ENCODE data around the gene APOC3. TPM values are rescaled to one million over a fixed set of nuclear protein-coding genes. Genes with fewer than 3 reads are reported as not detected.

APOC3 gene
- total and polyA plus RNA-seq, 7 experiments from 2014 or later: not detected

GRCh38 chr11:116791813-116792143 is 37.9 kb upstream of the APOC3 start, which contains the start of gene APOA5:
TSS of gene APOA5 (minus strand) at chr11:116791879. CDS start at chr11:116791860, 19 bp downstream.
- Mint-ChIP-seq H3K27ac (peak within 1 kb of the TSS in 3 of 9 donors; percentile 38 to 88 (median 59)), H3K9me3 (peaks cover 0 to 4% (median 0%) of the 10 kb centered on the region in 11 donors), H3K27me3 (peaks cover 0 to 4% (median 0%) of the 10 kb centered on the region in 5 donors), H3K4me3 (peak within 1 kb of the TSS in 8 of 10 donors; percentile 12 to 68 (median 40)), H3K4me1 (peaks cover 15 to 30% (median 24%) of the 10 kb centered on the region in 7 donors), H3K36me3 (peaks cover 0 to 4% (median 4%) of the 10 kb centered on the region in 5 donors)
- CTCF ChIA-PET: interaction anchor here (0.8 to 5.8 kb wide), 16 partner anchors 8 to 435 kb away, joined by 3 to 66 read pairs (median 7); partner anchors contain the start of genes APOA1 and SIDT2
- Histone ChIP-seq H3K4me3 (ENCODE audit: low read length) (no peak within 1 kb of the TSS), H3K4me1 (ENCODE audit: control insufficient read depth in 2 of 2, insufficient read depth in 2 of 2, low read length in 2 of 2) (peaks cover 10 to 20% of the 10 kb centered on the region in 2 donors), H3K36me3 (ENCODE audit: control insufficient read depth in 2 of 3, insufficient read depth in 3 of 3, low read length in 3 of 3) (peaks cover 0 to 3% (median 0%) of the 10 kb centered on the region in 3 experiments), H3K9me3 (ENCODE audit: control insufficient read depth in 2 of 3, low read length in 3 of 3) (no peaks in the 10 kb centered on the region), H3K27ac (ENCODE audit: low read depth, low read length) (no peak within 1 kb of the TSS), H3K27me3 (ENCODE audit: control insufficient read depth in 2 of 2, insufficient read depth in 2 of 2, low read length in 2 of 2) (no peaks in the 10 kb centered on the region)
- DNase-seq: no peak
- intact Hi-C loops (cut with micrococcal nuclease): loop anchor here (1.0 to 2.0 kb wide), 6 partner anchors 45 to 435 kb away; no protein-coding TSS in a partner anchor
- no peak for ATAC-seq
- POLR2A ChIA-PET: interaction anchor here (0.5 to 2.4 kb wide), 5 partner anchors 18 to 307 kb away, joined by 3 to 15 read pairs (median 5); partner anchors contain the start of genes APOA1, BUD13 and SIK3

GRCh38 chr11:116792144-116792868 is 37.4 kb upstream of the APOC3 start:
- Mint-ChIP-seq H3K9me3 (peaks cover 0 to 4% (median 0%) of the 10 kb centered on the region in 11 donors), H3K4me3 (no peak overlapping the region), H3K4me1 (peaks cover 10 to 25% (median 19%) of the 10 kb centered on the region in 7 donors), H3K36me3 (no peaks in the 10 kb centered on the region), H3K27me3 (peaks cover 0 to 8% (median 0%) of the 10 kb centered on the region in 5 donors), H3K27ac (no peak overlapping the region)
- Histone ChIP-seq H3K27me3 (ENCODE audit: control insufficient read depth in 2 of 2, insufficient read depth in 2 of 2, low read length in 2 of 2) (no peaks in the 10 kb centered on the region), H3K4me1 (ENCODE audit: control insufficient read depth in 2 of 2, insufficient read depth in 2 of 2, low read length in 2 of 2) (peaks cover 4 to 14% of the 10 kb centered on the region in 2 donors), H3K36me3 (ENCODE audit: control insufficient read depth in 2 of 3, insufficient read depth in 3 of 3, low read length in 3 of 3) (peaks cover 0 to 3% (median 0%) of the 10 kb centered on the region in 3 experiments), H3K27ac (ENCODE audit: low read depth, low read length) (no peak overlapping the region), H3K9me3 (ENCODE audit: control insufficient read depth in 2 of 3, low read length in 3 of 3) (no peaks in the 10 kb centered on the region), H3K4me3 (ENCODE audit: low read length) (no peak overlapping the region)
- ChIA-PET POLR2A (no interaction called here), CTCF (interaction anchor here (1.1 to 5.8 kb wide), 4 partner anchors 10 to 314 kb away, joined by 3 to 66 read pairs (median 28); partner anchors contain the start of gene APOA1)
- no peak for DNase-seq
- ATAC-seq: no peak
- intact Hi-C loops (cut with micrococcal nuclease): no loop called here

- peaks cover 3 to 13% of the 10 kb centered on the region in 2 donors for H3K4me1 ChIP-seq (ENCODE audit: control insufficient read depth in 2 of 2, insufficient read depth in 2 of 2, low read length in 2 of 2)
- POLR2A ChIA-PET: no interaction called here
- H3K9me3 Mint-ChIP-seq: peaks cover 0 to 1% (median 0%) of the 10 kb centered on the region in 11 donors
- H3K27me3 Mint-ChIP-seq: peaks cover 0 to 8% (median 0%) of the 10 kb centered on the region in 5 donors
- CTCF ChIA-PET: interaction anchor here (0.8 to 5.8 kb wide), 5 partner anchors 43 to 316 kb away, joined by 3 to 66 read pairs (median 6); partner anchors contain the start of gene APOA1
- no peak overlapping the region for H3K4me3 ChIP-seq (ENCODE audit: low read length)
- H3K27ac Mint-ChIP-seq: peak overlapping the region in 1 of 9 donors; percentile 13
- no peaks in the 10 kb centered on the region for H3K27me3 ChIP-seq (ENCODE audit: control insufficient read depth in 2 of 2, insufficient read depth in 2 of 2, low read length in 2 of 2)
- ATAC-seq (no peak), DNase-seq (no peak)
- H3K9me3 ChIP-seq (ENCODE audit: control insufficient read depth in 2 of 3, low read length in 3 of 3): no peaks in the 10 kb centered on the region
- H3K4me3 Mint-ChIP-seq: no peak overlapping the region
- no peak overlapping the region for H3K27ac ChIP-seq (ENCODE audit: low read depth, low read length)
- H3K36me3 ChIP-seq (ENCODE audit: control insufficient read depth in 2 of 3, insufficient read depth in 3 of 3, low read length in 3 of 3): no peaks in the 10 kb centered on the region
- H3K36me3 Mint-ChIP-seq: no peaks in the 10 kb centered on the region
- peaks cover 10 to 21% (median 16%) of the 10 kb centered on the region in 7 donors for H3K4me1 Mint-ChIP-seq
- intact Hi-C loops (cut with micrococcal nuclease): no loop called here
Measured at GRCh38 chr11:116792869-116793771, 36.6 kb upstream of the APOC3 start.

GRCh38 chr11:116793772-116794097 is 36.0 kb upstream of the APOC3 start:
- H3K27me3 ChIP-seq (ENCODE audit: control insufficient read depth in 2 of 2, insufficient read depth in 2 of 2, low read length in 2 of 2): no peaks in the 10 kb centered on the region
- H3K36me3 ChIP-seq (ENCODE audit: control insufficient read depth in 2 of 3, insufficient read depth in 3 of 3, low read length in 3 of 3): no peaks in the 10 kb centered on the region
- H3K4me3 ChIP-seq (ENCODE audit: low read length): no peak overlapping the region
- Mint-ChIP-seq H3K4me3 (no peak overlapping the region), H3K9me3 (no peaks in the 10 kb centered on the region), H3K4me1 (peaks cover 6 to 15% (median 10%) of the 10 kb centered on the region in 7 donors), H3K27ac (no peak overlapping the region), H3K27me3 (peaks cover 0 to 11% (median 0%) of the 10 kb centered on the region in 5 donors), H3K36me3 (no peaks in the 10 kb centered on the region)
- CTCF ChIA-PET: interaction anchor here (0.8 to 5.8 kb wide), 5 partner anchors 43 to 315 kb away, joined by 3 to 66 read pairs (median 4); partner anchors contain the start of gene APOA1
- H3K27ac ChIP-seq (ENCODE audit: low read depth, low read length): no peak overlapping the region
- peaks cover 3 to 7% of the 10 kb centered on the region in 2 donors for H3K4me1 ChIP-seq (ENCODE audit: control insufficient read depth in 2 of 2, insufficient read depth in 2 of 2, low read length in 2 of 2)
- ATAC-seq (no peak), DNase-seq (no peak)
- POLR2A ChIA-PET: no interaction called here
- no peaks in the 10 kb centered on the region for H3K9me3 ChIP-seq (ENCODE audit: control insufficient read depth in 2 of 3, low read length in 3 of 3)
- intact Hi-C loops (cut with micrococcal nuclease): no loop called here

GRCh38 chr11:116794851-116795250 is 34.9 kb upstream of the APOC3 start:
- Mint-ChIP-seq H3K27me3 (peaks cover 0 to 19% (median 0%) of the 10 kb centered on the region in 5 donors), H3K4me1 (peaks cover 5 to 13% (median 9%) of the 10 kb centered on the region in 7 donors), H3K9me3 (no peaks in the 10 kb centered on the region), H3K27ac (no peak overlapping the region), H3K4me3 (no peak overlapping the region), H3K36me3 (no peaks in the 10 kb centered on the region)
- POLR2A ChIA-PET: no interaction called here
- intact Hi-C loops (cut with micrococcal nuclease): no loop called here
- Histone ChIP-seq H3K4me3 (ENCODE audit: low read length) (no peak overlapping the region), H3K36me3 (ENCODE audit: control insufficient read depth in 2 of 3, insufficient read depth in 3 of 3, low read length in 3 of 3) (no peaks in the 10 kb centered on the region), H3K27me3 (ENCODE audit: control insufficient read depth in 2 of 2, insufficient read depth in 2 of 2, low read length in 2 of 2) (no peaks in the 10 kb centered on the region), H3K4me1 (ENCODE audit: control insufficient read depth in 2 of 2, insufficient read depth in 2 of 2, low read length in 2 of 2) (peaks cover 3 to 5% of the 10 kb centered on the region in 2 donors), H3K27ac (ENCODE audit: low read depth, low read length) (no peak overlapping the region), H3K9me3 (ENCODE audit: control insufficient read depth in 2 of 3, low read length in 3 of 3) (no peaks in the 10 kb centered on the region)
- ATAC-seq: no peak
- CTCF ChIA-PET: interaction anchor here (0.5 to 1.1 kb wide), 2 partner anchors 312 to 314 kb away, joined by 3 read pairs; no protein-coding TSS in a partner anchor
- no peak for DNase-seq

- Mint-ChIP-seq H3K4me1 (peaks cover 0 to 5% (median 4%) of the 10 kb centered on the region in 7 donors), H3K36me3 (no peaks in the 10 kb centered on the region), H3K27me3 (peaks cover 0 to 27% (median 0%) of the 10 kb centered on the region in 5 donors), H3K9me3 (no peaks in the 10 kb centered on the region), H3K4me3 (no peak overlapping the region), H3K27ac (no peak overlapping the region)
- Histone ChIP-seq H3K36me3 (ENCODE audit: control insufficient read depth in 2 of 3, insufficient read depth in 3 of 3, low read length in 3 of 3) (no peaks in the 10 kb centered on the region), H3K4me3 (ENCODE audit: low read length) (no peak overlapping the region), H3K9me3 (ENCODE audit: control insufficient read depth in 2 of 3, low read length in 3 of 3) (no peaks in the 10 kb centered on the region), H3K4me1 (ENCODE audit: control insufficient read depth in 2 of 2, insufficient read depth in 2 of 2, low read length in 2 of 2) (peaks cover 0 to 1% of the 10 kb centered on the region in 2 donors), H3K27ac (ENCODE audit: low read depth, low read length) (no peak overlapping the region), H3K27me3 (ENCODE audit: control insufficient read depth in 2 of 2, insufficient read depth in 2 of 2, low read length in 2 of 2) (no peaks in the 10 kb centered on the region)
- ChIA-PET POLR2A (interaction anchor here (1.1 kb wide), 1 partner anchor 10 kb away, joined by 3 read pairs; no protein-coding TSS in a partner anchor), CTCF (interaction anchor here (0.6 kb wide), 2 partner anchors 13 to 309 kb away, joined by 3 read pairs; no protein-coding TSS in a partner anchor)
- ATAC-seq (no peak), DNase-seq (no peak)
- intact Hi-C loops (cut with micrococcal nuclease): no loop called here
Measured at GRCh38 chr11:116796548-116796947, 33.2 kb upstream of the APOC3 start.

All from naive thymus-derived CD4-positive, alpha-beta T cell (primary cell).